ENCODE data around the gene TUBA4A.
"Not testable (repeated sequence)": the region's sequence is repeated elsewhere in the genome, so short reads cannot be mapped to it uniquely, and the experiment has no call there.

Gene TUBA4A

GRCh38 chr2:219268294-219268693 lies 14.6 kb upstream of the TUBA4A start:
- no peak for DNase-seq (ENCODE audit: low read depth)

- DNase-seq (ENCODE audit: low read depth) = no peak
These were observed 13.2 kb upstream of the TUBA4A start for GRCh38 chr2:219266886-219267285.

- DNase-seq (ENCODE audit: low read depth) = no peak
These were observed 12.5 kb upstream of the TUBA4A start for GRCh38 chr2:219266232-219266631.

GRCh38 chr2:219261024-219261855 lies 7.5 kb upstream of the TUBA4A start:
- no peak for DNase-seq (ENCODE audit: low read depth)

GRCh38 chr2:219258942-219259341 lies 5.2 kb upstream of the TUBA4A start:
- not testable (repeated sequence) for DNase-seq (ENCODE audit: low read depth)

GRCh38 chr2:219254590-219255201 lies 978 bp upstream of the TUBA4A start:
- no peak for DNase-seq (ENCODE audit: low read depth)

GRCh38 chr2:219252900-219253752 lies 592 bp downstream of the TUBA4A start, which contains the start of gene TUBA4B:
TSS of gene TUBA4B (plus strand) at chr2:219253243. CDS start at chr2:219253408, 165 bp downstream.
- no peak for DNase-seq (ENCODE audit: low read depth)

GRCh38 chr2:219252570-219252899 lies 1.2 kb downstream of the TUBA4A start:
- no peak for DNase-seq (ENCODE audit: low read depth)

- DNase-seq (ENCODE audit: low read depth) = no peak
These were observed 1.6 kb downstream of the TUBA4A start for GRCh38 chr2:219252084-219252483.

- DNase-seq (ENCODE audit: low read depth) = no peak
These were observed 2.1 kb downstream of the TUBA4A start for GRCh38 chr2:219251656-219252055.

- no peak for DNase-seq (ENCODE audit: low read depth)
These were observed 3.5 kb downstream of the TUBA4A start for GRCh38 chr2:219250049-219250781.

- DNase-seq (ENCODE audit: low read depth) = no peak
These were observed 4.3 kb downstream of the TUBA4A start for GRCh38 chr2:219249203-219249980.

GRCh38 chr2:219248845-219249202 lies 4.9 kb downstream of the TUBA4A start:
- DNase-seq (ENCODE audit: low read depth) = no peak

- no peak for DNase-seq (ENCODE audit: low read depth)
These were observed 5.8 kb downstream of the TUBA4A start for GRCh38 chr2:219247678-219248642.

- no peak for DNase-seq (ENCODE audit: low read depth)
These were observed 7.2 kb downstream of the TUBA4A start for GRCh38 chr2:219246559-219246958.

GRCh38 chr2:219245899-219246230 lies 7.9 kb downstream of the TUBA4A start:
- no peak for DNase-seq (ENCODE audit: low read depth)

GRCh38 chr2:219245148-219245898 lies 8.4 kb downstream of the TUBA4A start, which contains the start of the genes GLB1L and STK16:
TSS of gene GLB1L (minus strand) at chr2:219245444. CDS start at chr2:219243573, 1,871 bp downstream.
TSS of gene STK16 (plus strand) at chr2:219245479. CDS start at chr2:219246000, 521 bp downstream.
- DNase-seq (ENCODE audit: low read depth) = peak; percentile 79

GRCh38 chr2:219244789-219245147 lies 8.9 kb downstream of the TUBA4A start:
- no peak for DNase-seq (ENCODE audit: low read depth)

- no peak for DNase-seq (ENCODE audit: low read depth)
These were observed 10.4 kb downstream of the TUBA4A start for GRCh38 chr2:219243291-219243761.

All from stimulated activated CD8-positive, alpha-beta memory T cell treated with anti-CD3 and anti-CD28 coated beads, Interleukin-15, amount 100 ng/mL, for 1 hour (primary cell).